Thoracic aorta (tissue), 2 donors: ENCODE data around the gene CNTN4. TPM values are rescaled to one million over a fixed set of nuclear protein-coding genes. Genes with fewer than 3 reads are reported as not detected.

Source experiments
- ATAC-seq: fragments of 150-250 bp; one replicate; pipeline ENCODE4 v1.8.0; 2017; ENCODE audit warnings: low read depth; ENCODE audit not compliant: insufficient number of reproducible peaks, low FRiP score
- DNase-seq: peaks from one replicate; pipeline ENCODE4 v3.0.0-alpha.2; 2020; ENCODE audit warnings: low spot score
- H3K27ac ChIP-seq, 2 donors: fragments of 200-600 bp; sonication (generic); 1 replicate in 1 of 2; 2 replicates in 1 of 2; pipeline ENCODE4 v1.5.1; 2016; ENCODE audit warnings: mild to moderate bottlenecking in 2 of 2, moderate library complexity in 2 of 2
- H3K27me3 ChIP-seq: fragments of 200-600 bp; sonication (generic); replicated peaks from 2 replicates; pipeline ENCODE4 v1.6.0; 2016; ENCODE audit warnings: mild to moderate bottlenecking; ENCODE audit not compliant: insufficient read depth
- H3K36me3 ChIP-seq: fragments of 200-600 bp; sonication (generic); one replicate; pipeline ENCODE4 v1.5.1; 2016
- H3K4me1 ChIP-seq, 2 donors: fragments of 200-600 bp; sonication (generic); 1 replicate in 1 of 2; 2 replicates in 1 of 2; pipeline versions ENCODE4 v1.5.1 to v1.6.0; 2016; ENCODE audit warnings: low read depth in 2 of 2, mild to moderate bottlenecking in 1 of 2; ENCODE audit not compliant: control insufficient read depth in 1 of 2
- H3K4me3 ChIP-seq: fragments of 200-600 bp; sonication (generic); 2 replicates; pipeline ENCODE4 v1.5.1; 2016; ENCODE audit warnings: mild to moderate bottlenecking
- H3K9me3 ChIP-seq: fragments of 200-600 bp; sonication (generic); 2 replicates; pipeline ENCODE4 v1.5.1; 2016
- total RNA-seq, 2 donors: library from RNA; depleted of rRNA; stranded (reverse); fragments of >200 nt; gene quantifications; one replicate each; pipeline versions ENCODE4 v1.1.0 to v1.2.3, GENCODE V29; 2016
- TF ChIP-seq, protein P1 (sequence below): fragments of 200-600 bp; sonication (generic); IDR thresholded peaks from one replicate; pipeline ENCODE4 v1.5.1; 2019; ENCODE audit warnings: antibody characterized with exemption

Gene CNTN4
- total RNA-seq, 2 donors from 2014 or later = 103 to 116 TPM

GRCh38 chr3:2250783-2251182 is 152.1 kb downstream of the CNTN4 start:
- TF ChIP-seq, protein P1, sequence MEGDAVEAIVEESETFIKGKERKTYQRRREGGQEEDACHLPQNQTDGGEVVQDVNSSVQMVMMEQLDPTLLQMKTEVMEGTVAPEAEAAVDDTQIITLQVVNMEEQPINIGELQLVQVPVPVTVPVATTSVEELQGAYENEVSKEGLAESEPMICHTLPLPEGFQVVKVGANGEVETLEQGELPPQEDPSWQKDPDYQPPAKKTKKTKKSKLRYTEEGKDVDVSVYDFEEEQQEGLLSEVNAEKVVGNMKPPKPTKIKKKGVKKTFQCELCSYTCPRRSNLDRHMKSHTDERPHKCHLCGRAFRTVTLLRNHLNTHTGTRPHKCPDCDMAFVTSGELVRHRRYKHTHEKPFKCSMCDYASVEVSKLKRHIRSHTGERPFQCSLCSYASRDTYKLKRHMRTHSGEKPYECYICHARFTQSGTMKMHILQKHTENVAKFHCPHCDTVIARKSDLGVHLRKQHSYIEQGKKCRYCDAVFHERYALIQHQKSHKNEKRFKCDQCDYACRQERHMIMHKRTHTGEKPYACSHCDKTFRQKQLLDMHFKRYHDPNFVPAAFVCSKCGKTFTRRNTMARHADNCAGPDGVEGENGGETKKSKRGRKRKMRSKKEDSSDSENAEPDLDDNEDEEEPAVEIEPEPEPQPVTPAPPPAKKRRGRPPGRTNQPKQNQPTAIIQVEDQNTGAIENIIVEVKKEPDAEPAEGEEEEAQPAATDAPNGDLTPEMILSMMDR = no peak
- no peak overlapping the region for H3K27ac ChIP-seq
- H3K27me3 ChIP-seq = no peaks in the 10 kb centered on the region
- no peak for DNase-seq
- no peaks in the 10 kb centered on the region for H3K9me3 ChIP-seq
- H3K4me3 ChIP-seq = no peak overlapping the region
- H3K36me3 ChIP-seq = no peaks in the 10 kb centered on the region
- H3K4me1 ChIP-seq = no peaks in the 10 kb centered on the region
- ATAC-seq = no peak

- Histone ChIP-seq H3K36me3 (no peaks in the 10 kb centered on the region), H3K4me3 (peak overlapping the region; percentile 31), H3K4me1 (peaks cover 2 to 5% of the 10 kb centered on the region in 2 donors), H3K27me3 (no peaks in the 10 kb centered on the region), H3K9me3 (no peaks in the 10 kb centered on the region), H3K27ac (peak overlapping the region; percentile 0 to 15)
- TF ChIP-seq, protein P1 = no peak
- no peak for ATAC-seq
- no peak for DNase-seq
Measured at GRCh38 chr3:2261747-2262146, 163.1 kb downstream of the CNTN4 start.

DNA sequence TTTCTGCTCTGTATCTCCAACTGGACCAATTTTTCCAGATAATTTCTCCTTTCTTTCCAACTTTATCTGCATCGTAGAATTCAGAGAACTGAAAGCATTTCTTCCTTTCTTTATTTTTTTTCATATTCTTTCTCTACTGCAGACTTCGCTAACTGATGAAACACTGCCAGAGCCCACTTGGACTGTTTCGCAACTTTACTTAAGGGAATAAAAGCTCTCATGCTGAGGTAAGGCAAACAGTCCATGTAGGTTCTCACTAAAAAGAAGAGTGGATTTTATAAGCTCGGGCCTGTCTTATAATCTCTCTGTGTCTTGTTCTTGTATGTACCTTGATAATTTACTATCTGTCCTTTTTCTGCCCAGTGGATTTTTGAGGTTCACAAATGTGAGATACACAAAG is 163.5 kb downstream of the CNTN4 start:
- peak overlapping the region; percentile 31 for H3K4me3 ChIP-seq
- no peaks in the 10 kb centered on the region for H3K9me3 ChIP-seq
- H3K27me3 ChIP-seq = no peaks in the 10 kb centered on the region
- H3K4me1 ChIP-seq = peaks cover 2 to 5% of the 10 kb centered on the region in 2 donors
- H3K27ac ChIP-seq = peak overlapping the region; percentile 0 to 15
- no peak for DNase-seq
- H3K36me3 ChIP-seq = no peaks in the 10 kb centered on the region
- TF ChIP-seq, protein P1 = no peak
- no peak for ATAC-seq

- TF ChIP-seq, protein P1 = no peak
- no peaks in the 10 kb centered on the region for H3K9me3 ChIP-seq
- no peak overlapping the region for H3K27ac ChIP-seq
- H3K4me3 ChIP-seq = no peak overlapping the region
- no peaks in the 10 kb centered on the region for H3K36me3 ChIP-seq
- peaks cover 2 to 5% of the 10 kb centered on the region in 2 donors for H3K4me1 ChIP-seq
- DNase-seq (no peak), ATAC-seq (no peak)
- H3K27me3 ChIP-seq = no peaks in the 10 kb centered on the region
Measured at GRCh38 chr3:2266606-2267005, 167.9 kb downstream of the CNTN4 start.

- Histone ChIP-seq H3K4me1 (no peaks in the 10 kb centered on the region), H3K36me3 (no peaks in the 10 kb centered on the region), H3K27ac (no peak overlapping the region), H3K9me3 (no peaks in the 10 kb centered on the region), H3K4me3 (no peak overlapping the region), H3K27me3 (no peaks in the 10 kb centered on the region)
- DNase-seq = no peak
- TF ChIP-seq, protein P1 = no peak
- ATAC-seq = no peak
Measured at GRCh38 chr3:2268779-2269178, 170.1 kb downstream of the CNTN4 start.
